Right atrium auricular region (tissue), 2 donors: Measurements from ENCODE around the gene TEX51. TPM values are rescaled to one million over a fixed set of nuclear protein-coding genes. Genes with fewer than 3 reads are reported as not detected.
A peak's percentile ranks its signal among the peaks of the same experiment; 100 is the strongest.

Source experiments
- DNase-seq: peaks from one replicate; pipeline ENCODE4 v3.0.0-alpha.2; 2019; ENCODE audit warnings: low spot score
- H3K27ac ChIP-seq, 2 donors: fragments of 200-600 bp; sonication (generic); 1 replicate in 1 of 2; 2 replicates in 1 of 2; pipeline ENCODE4 v1.5.1; 2016 to 2019
- H3K27me3 ChIP-seq, 2 donors: fragments of 200-600 bp; sonication (generic); one replicate each; pipeline versions ENCODE4 v1.5.1 to v1.6.0; 2017 to 2019
- H3K36me3 ChIP-seq: fragments of 200-600 bp; sonication (generic); one replicate; pipeline ENCODE4 v1.5.1; 2016
- H3K4me1 ChIP-seq, 2 donors: fragments of 200-600 bp; sonication (generic); one replicate each; pipeline versions ENCODE4 v1.5.1 to v1.6.0; 2017 to 2019
- H3K4me3 ChIP-seq, 2 donors: fragments of 200-600 bp; sonication (generic); 1 replicate in 1 of 2; 2 replicates in 1 of 2; pipeline ENCODE4 v1.5.1; 2017 to 2019; ENCODE audit warnings: mild to moderate bottlenecking in 1 of 2, moderate library complexity in 1 of 2
- H3K9me3 ChIP-seq, 2 donors: fragments of 200-600 bp; sonication (generic); one replicate each; pipeline ENCODE4 v1.5.1; 2019
- CTCF ChIP-seq, 2 donors: fragments of 200-600 bp; sonication (generic); IDR thresholded peaks; one replicate each; pipeline ENCODE4 v1.5.1; 2019; ENCODE audit warnings: antibody characterized with exemption in 2 of 2
- total RNA-seq, 2 donors: library from RNA; depleted of rRNA; stranded (reverse); fragments of >200 nt; gene quantifications; one replicate each; pipeline ENCODE4 v1.1.0, GENCODE V29; 2016

The TEX51 gene
- total RNA-seq, 2 donors from 2014 or later: not detected

GRCh38 chr2:126866451-126866850 lies 32.2 kb upstream of the TEX51 start:
- Histone ChIP-seq H3K4me3 (no peak overlapping the region), H3K27me3 (no peaks in the 10 kb centered on the region), H3K9me3 (no peaks in the 10 kb centered on the region), H3K4me1 (no peaks in the 10 kb centered on the region), H3K36me3 (no peaks in the 10 kb centered on the region), H3K27ac (no peak overlapping the region)
- TF ChIP-seq CTCF (IDR thresholded peaks at IDR 0.05): no peak
- peak; percentile 11 for DNase-seq

GRCh38 chr2:126874961-126875360 lies 23.7 kb upstream of the TEX51 start:
- Histone ChIP-seq H3K4me3 (no peak overlapping the region), H3K27me3 (no peaks in the 10 kb centered on the region), H3K9me3 (no peaks in the 10 kb centered on the region), H3K4me1 (no peaks in the 10 kb centered on the region), H3K27ac (no peak overlapping the region), H3K36me3 (no peaks in the 10 kb centered on the region)
- no peak for DNase-seq
- no peak for TF ChIP-seq CTCF (IDR thresholded peaks at IDR 0.05)

- H3K27me3 ChIP-seq: no peaks in the 10 kb centered on the region
- no peaks in the 10 kb centered on the region for H3K36me3 ChIP-seq
- DNase-seq: no peak
- H3K9me3 ChIP-seq: no peaks in the 10 kb centered on the region
- no peak overlapping the region for H3K4me3 ChIP-seq
- TF ChIP-seq CTCF (IDR thresholded peaks at IDR 0.05): no peak
- no peak overlapping the region for H3K27ac ChIP-seq
- H3K4me1 ChIP-seq: no peaks in the 10 kb centered on the region
Observed at GRCh38 chr2:126876631-126877030, 22.1 kb upstream of the TEX51 start.

GRCh38 chr2:126877041-126877440 lies 21.6 kb upstream of the TEX51 start:
- Histone ChIP-seq H3K36me3 (no peaks in the 10 kb centered on the region), H3K4me1 (no peaks in the 10 kb centered on the region), H3K27me3 (no peaks in the 10 kb centered on the region), H3K4me3 (no peak overlapping the region), H3K27ac (no peak overlapping the region), H3K9me3 (no peaks in the 10 kb centered on the region)
- TF ChIP-seq CTCF (IDR thresholded peaks at IDR 0.05): no peak
- DNase-seq: no peak

- Histone ChIP-seq H3K27me3 (no peaks in the 10 kb centered on the region), H3K27ac (no peak overlapping the region), H3K36me3 (no peaks in the 10 kb centered on the region), H3K4me3 (no peak overlapping the region), H3K9me3 (no peaks in the 10 kb centered on the region), H3K4me1 (no peaks in the 10 kb centered on the region)
- no peak for TF ChIP-seq CTCF (IDR thresholded peaks at IDR 0.05)
- no peak for DNase-seq
Observed at GRCh38 chr2:126877861-126878565, 20.7 kb upstream of the TEX51 start.

- H3K4me1 ChIP-seq: no peaks in the 10 kb centered on the region
- no peak for DNase-seq
- H3K36me3 ChIP-seq: no peaks in the 10 kb centered on the region
- no peaks in the 10 kb centered on the region for H3K9me3 ChIP-seq
- no peaks in the 10 kb centered on the region for H3K27me3 ChIP-seq
- H3K27ac ChIP-seq: no peak overlapping the region
- no peak for TF ChIP-seq CTCF (IDR thresholded peaks at IDR 0.05)
- no peak overlapping the region for H3K4me3 ChIP-seq
Observed at GRCh38 chr2:126878601-126879000, 20.1 kb upstream of the TEX51 start.
